GM19463 (cell line): ENCODE data around the gene ARPP19.
"Not testable (repeated sequence)": the region's sequence is repeated elsewhere in the genome, so short reads cannot be mapped to it uniquely, and the experiment has no call there.

Experiments used
- ATAC-seq: cut with Tn5 transposase; IDR thresholded peaks from one replicate; pipeline ENCODE4 v1.9.1; 2021; ENCODE audit warnings: mild to moderate bottlenecking, moderate library complexity; ENCODE audit not compliant: unreplicated experiment

ARPP19 gene, protein sequence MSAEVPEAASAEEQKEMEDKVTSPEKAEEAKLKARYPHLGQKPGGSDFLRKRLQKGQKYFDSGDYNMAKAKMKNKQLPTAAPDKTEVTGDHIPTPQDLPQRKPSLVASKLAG

DNA sequence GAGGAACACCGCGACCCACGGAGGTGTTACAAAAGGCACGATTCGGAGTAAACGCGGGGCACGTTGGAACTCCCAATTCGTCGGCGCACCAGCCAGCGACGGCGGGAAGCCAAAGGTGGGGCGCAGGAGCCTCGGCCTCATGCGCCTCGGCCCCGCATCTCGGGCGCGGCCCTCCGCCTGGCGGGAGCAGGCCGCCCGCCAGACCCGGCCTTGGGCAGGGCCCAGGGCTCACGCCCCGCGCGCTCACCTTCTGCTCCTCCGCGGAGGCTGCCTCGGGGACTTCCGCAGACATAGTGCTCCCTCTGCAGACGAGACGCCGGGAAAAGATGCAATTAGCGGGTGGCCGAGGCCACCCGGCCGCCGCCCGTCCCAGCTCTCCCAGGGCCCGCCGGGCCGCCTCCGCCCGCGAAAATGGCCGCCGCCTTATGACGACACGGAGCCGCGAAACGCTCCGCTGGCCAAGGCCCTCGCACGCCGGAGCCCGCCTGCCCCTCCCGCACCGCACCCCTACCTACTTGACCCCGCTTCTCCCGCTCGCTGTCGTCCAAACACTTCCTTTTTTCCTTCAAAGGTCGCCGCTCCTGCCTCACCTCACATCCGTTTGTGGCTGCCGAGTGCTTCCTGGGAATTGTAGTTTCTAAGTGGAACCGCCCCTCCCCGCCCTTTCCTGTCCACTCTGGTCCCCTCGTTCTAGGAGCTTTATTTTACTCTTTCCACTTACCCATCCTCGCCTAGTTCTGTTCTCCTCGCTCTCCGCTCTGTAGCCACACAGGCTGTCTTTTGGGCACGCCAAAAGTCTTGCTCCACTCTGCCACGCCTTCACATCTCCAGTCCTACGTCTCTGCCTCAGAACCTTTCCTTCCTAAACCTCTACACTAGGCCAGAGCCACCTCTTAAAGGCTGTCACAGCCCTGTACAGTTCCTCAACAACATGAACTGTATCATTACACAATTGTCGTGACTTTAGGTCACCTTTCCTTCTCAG, at the start of gene ARPP19:
Gene ARPP19 (minus strand): TSS at position 430 of the 985 bp plus-strand sequence. CDS start 138 bp downstream, at position 292.
- peak; percentile 64 for ATAC-seq

GRCh38 chr15:52617026-52617425, 48.2 kb upstream of the ARPP19 start:
- ATAC-seq = no peak

- ATAC-seq = no peak
Observed at GRCh38 chr15:52615302-52615701, 46.5 kb upstream of the ARPP19 start.

- ATAC-seq = no peak
Observed at GRCh38 chr15:52609593-52609992, 40.8 kb upstream of the ARPP19 start.

DNA sequence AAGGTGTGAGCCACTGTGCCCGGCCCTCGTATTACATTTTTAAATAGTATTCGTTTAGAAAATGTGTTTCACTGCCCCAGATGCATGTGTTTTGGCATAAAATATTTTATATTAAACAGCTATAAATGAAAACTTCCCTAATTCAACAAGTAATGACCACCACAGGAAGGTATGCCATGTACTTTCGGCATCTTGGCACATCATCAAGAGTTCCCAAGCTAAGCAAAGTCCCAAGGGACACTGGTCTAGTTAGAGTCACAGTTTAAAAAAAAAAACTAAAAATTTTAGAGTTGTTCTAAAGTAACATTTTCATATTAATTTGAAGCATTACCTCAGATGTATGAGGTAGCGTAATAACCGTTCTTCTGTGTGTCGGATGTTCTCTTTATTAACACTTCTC, 15.6 kb upstream of the ARPP19 start:
- no peak for ATAC-seq

DNA sequence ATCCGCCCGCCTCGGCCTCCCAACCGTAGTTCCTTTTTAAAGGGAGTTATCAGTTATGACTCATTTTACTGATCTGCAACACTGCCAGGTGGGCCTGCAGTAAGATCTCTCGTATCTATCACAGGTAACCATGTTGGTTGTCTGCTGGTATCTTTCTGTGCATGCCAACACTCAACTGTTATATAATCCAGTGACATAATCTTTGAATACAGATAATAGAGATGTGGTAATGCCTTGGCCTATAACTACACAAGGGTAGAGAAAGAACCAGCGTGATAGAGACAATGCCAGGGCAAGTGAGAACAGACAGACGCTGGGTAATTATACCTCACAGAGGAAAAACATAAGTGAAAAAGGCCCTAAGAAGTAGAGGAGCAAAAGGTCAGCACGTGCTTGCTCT, 11.0 kb upstream of the ARPP19 start:
- no peak for ATAC-seq

- ATAC-seq = no peak
Observed at GRCh38 chr15:52576692-52577091, 7.9 kb upstream of the ARPP19 start.

DNA sequence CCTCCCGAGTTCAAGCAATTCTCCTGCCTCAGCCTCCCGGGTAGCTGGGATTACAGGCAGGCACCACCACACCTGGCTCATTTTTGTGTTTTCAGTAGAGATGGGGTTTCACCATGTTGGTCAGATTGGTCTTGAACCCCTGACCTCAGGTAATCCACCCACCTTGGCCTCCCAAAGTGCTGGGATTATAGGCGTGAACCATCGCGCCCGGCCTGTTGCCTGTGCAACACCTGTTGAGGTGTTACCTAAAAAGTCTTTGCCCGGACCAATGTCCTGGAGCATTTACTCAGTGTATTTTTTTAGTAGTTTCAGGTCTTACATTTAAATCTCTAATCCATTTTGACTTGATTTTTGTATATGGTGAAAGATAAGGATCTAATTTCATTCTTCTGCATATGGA, 6.7 kb upstream of the ARPP19 start:
- not testable (repeated sequence) for ATAC-seq

GRCh38 chr15:52575072-52575471, 6.2 kb upstream of the ARPP19 start:
- no peak for ATAC-seq

- not testable (repeated sequence) for ATAC-seq
Observed at GRCh38 chr15:52574623-52575022, 5.8 kb upstream of the ARPP19 start.

DNA sequence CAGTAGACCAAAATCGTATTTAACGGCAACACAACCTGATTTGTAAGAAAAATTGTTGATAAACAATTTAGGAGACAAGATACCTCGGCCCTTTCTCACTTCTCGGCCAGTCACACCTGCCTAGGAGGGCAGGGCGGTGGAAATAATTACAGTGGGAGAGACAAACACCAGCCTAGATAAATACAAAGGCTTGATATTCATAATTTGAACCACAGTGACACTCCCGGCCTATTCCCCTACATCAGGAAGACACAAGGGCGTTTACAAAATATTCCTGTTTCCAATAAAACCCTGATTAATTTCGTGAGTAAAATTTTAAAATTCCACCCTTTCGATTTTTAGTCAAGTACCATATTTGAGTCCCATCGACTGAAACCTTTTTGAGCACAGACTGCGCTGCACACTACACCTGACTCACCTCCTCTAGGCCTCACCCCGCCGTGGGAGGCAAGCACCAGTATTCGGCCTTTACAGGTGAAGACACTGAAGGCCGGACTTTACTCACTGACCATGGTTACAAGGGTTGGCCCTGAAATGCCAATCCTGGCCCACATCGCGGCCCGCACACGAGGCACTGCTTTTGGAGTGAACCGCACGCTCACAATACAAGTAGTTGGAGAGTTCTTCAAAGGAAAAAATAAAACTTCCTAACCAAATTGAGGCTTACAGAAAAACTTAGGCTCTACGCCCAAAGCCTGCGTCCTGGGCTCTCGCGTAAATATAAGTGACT, 794 bp downstream of the ARPP19 start:
- no peak for ATAC-seq

DNA sequence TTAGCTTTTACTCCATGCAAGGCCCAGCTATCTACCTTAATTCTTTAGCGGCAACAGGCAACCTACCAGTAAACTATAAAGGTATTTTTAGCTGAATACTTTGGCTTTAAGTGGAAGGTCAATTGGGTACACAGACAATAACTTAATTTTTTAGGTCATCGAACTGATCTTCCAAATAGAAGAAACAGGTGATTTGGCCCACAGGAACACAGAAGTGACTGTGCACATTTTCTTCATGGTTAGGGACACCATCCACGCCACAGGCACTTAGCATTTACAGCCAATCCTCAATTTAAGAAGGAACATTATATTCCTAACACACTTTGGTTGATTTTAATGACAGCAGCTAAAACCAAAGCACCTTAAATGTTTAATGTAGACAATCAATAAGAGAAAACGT, 1.9 kb downstream of the ARPP19 start:
- ATAC-seq = no peak

- ATAC-seq = peak; percentile 35
Observed at GRCh38 chr15:52565417-52566358, 3.1 kb downstream of the ARPP19 start.

DNA sequence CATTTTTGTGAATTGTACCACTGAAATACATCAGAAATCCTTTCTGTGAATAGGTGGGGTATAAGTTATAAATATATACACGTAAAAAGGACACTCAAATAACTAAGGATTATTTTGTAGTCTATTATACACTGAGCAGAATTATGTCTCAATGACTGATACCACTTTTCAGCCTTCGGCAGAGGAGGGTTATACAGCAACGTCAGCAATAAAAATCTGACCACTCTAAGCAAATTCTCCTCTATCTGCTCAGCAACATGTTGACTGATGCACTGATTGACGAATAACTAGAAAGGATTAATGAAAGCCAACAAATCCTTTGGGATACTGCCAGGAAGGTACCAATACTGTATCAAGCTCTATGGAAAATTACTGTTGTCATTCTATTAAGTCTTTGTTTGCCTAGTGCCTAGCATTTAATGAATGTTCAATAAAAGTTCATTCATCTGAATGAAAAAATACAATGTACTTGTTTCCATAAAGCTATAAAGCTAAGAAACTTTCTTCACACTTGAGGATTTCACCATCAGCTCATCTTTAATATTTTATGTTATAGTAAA, 5.2 kb downstream of the ARPP19 start:
- no peak for ATAC-seq

DNA sequence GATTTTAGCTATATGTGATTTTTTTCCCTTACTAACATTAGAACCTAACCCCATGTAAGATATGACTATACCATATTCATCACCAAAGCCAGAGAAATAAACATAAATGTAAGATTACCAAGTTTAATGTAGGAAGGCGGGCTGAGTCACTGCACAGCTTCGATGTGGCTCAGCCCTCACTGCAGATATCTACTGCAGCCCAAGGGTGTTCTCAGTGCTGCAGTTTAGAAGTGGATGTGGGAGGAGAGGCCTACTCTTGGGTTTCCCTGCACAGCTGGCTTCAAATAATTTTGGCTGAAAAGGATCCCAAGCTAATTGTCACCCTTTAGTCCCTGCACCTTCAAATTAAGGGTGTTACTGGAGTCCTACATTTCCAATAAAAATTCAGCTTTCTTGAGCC, 9.3 kb downstream of the ARPP19 start:
- peak; percentile 29 for ATAC-seq

DNA sequence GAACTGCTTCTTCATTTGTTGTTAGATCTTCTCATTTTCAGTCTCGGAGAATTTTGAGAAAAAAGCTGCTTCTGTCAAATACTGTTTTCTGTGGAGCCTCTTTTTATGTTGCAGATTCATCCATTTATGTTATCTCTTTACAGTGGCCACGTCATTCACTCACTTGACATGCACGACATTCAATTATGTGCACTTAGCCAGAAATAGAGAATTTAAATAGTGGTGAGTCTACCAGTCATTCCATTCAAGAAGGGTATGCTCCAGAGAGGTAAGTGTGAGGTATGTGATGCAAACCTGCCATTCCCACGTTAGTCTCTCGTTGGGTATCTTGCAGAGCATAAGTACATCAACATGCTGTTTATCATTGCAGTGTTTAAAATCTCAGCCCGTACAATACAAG, 9.8 kb downstream of the ARPP19 start:
- ATAC-seq = peak; percentile 34

DNA sequence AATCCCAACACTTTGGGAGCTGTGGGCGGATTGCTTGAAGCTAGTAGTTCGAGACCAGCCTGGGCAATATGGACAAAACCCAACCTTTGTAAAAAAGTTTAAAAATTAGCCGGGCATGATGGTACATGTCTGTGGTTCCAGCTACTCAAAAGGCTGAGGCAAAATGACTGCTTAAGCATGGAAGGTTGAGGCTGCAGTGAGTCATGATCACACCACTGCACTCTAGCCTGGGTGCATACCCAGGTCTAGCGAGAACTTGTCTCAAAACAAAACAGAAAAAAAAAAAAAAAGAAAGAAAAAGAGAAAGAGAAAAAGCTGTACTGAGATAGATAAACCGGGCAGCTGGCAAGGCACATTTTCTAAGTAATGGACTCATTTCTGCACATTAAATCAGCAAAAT, 10.6 kb downstream of the ARPP19 start:
- peak; percentile 91 for ATAC-seq

DNA sequence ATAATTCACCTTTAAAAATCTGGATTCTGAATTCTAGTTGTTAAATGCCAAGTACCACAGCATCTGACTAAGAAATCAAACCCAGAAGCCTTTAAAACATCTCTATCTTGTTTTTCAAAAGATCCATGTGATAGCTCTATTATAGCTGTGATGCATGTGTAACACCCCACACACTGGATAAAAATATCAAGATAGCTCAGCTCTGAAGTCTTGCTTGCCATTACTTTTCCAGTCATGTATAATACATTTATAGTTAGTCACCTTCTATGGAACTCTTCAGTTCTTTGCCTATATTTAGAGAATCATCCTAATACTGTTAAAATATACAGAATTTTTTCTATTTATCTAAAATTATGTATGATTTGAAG, 11.6 kb downstream of the ARPP19 start:
- ATAC-seq = no peak

GRCh38 chr15:52556524-52557273, 12.1 kb downstream of the ARPP19 start:
- ATAC-seq = no peak

GRCh38 chr15:52552303-52552702, 16.5 kb downstream of the ARPP19 start:
- no peak for ATAC-seq
